Kidney (tissue), 14 donors: ENCODE results near the gene KRTAP5-6. TPM values are rescaled to one million over a fixed set of nuclear protein-coding genes. Genes with fewer than 3 reads are reported as not detected.
A peak's percentile ranks its signal among the peaks of the same experiment; 100 is the strongest.
"Not testable (repeated sequence)": the region's sequence is repeated elsewhere in the genome, so short reads cannot be mapped to it uniquely, and the experiment has no call there.

Experiments used
- DNase-seq, 5 donors: peaks; one replicate each; pipeline ENCODE4 v3.0.0-alpha.2; 2013 to 2020
- FAIRE-seq: peaks from 2 replicates; lab custom pipeline; 2012; peaks lifted over from hg19 to GRCh38; lab: Jason Lieb, UNC
- H3K27ac ChIP-seq, 2 donors: one replicate each; pipeline ENCODE4 v1.7.0; 2013; ENCODE audit warnings: low read depth in 2 of 2, low read length in 2 of 2, inconsistent platforms in 1 of 2
- H3K27me3 ChIP-seq: one replicate; pipeline ENCODE4 v1.7.1; 2013; ENCODE audit warnings: low read length, inconsistent platforms; ENCODE audit not compliant: control insufficient read depth, insufficient read depth
- H3K36me3 ChIP-seq, 3 donors: one replicate each; pipeline versions ENCODE4 v1.7.0 to v1.7.1; 2013; ENCODE audit warnings: low read length in 3 of 3, control low read depth in 1 of 3, inconsistent platforms in 1 of 3; ENCODE audit not compliant: insufficient read depth in 3 of 3, control insufficient read depth in 2 of 3
- H3K4me1 ChIP-seq, 3 donors: one replicate each; pipeline versions ENCODE4 v1.7.0 to v1.7.1; 2013; ENCODE audit warnings: low read length in 3 of 3, inconsistent platforms in 1 of 3, low read depth in 1 of 3; ENCODE audit not compliant: control insufficient read depth in 2 of 3, insufficient read depth in 2 of 3
- H3K4me3 ChIP-seq, 3 donors: one replicate each; pipeline versions ENCODE4 v1.7.0 to v1.8.1; 2013; ENCODE audit warnings: low read length in 3 of 3, control low read depth in 1 of 3, inconsistent platforms in 1 of 3
- H3K9ac ChIP-seq, 3 donors: one replicate each; pipeline versions ENCODE4 v1.7.0 to v1.7.1; 2013; ENCODE audit warnings: low read length in 3 of 3, control low read depth in 1 of 3, inconsistent platforms in 1 of 3
- H3K9me3 ChIP-seq, 3 donors: one replicate each; pipeline versions ENCODE4 v1.7.0 to v1.7.1; 2013; ENCODE audit warnings: low read length in 3 of 3, control low read depth in 1 of 3, inconsistent platforms in 1 of 3; ENCODE audit not compliant: control insufficient read depth in 2 of 3, insufficient read depth in 1 of 3
- CTCF ChIP-seq: IDR thresholded peaks from 3 replicates; pipeline ENCODE4 v1.5.1; 2012; ENCODE audit warnings: mild to moderate bottlenecking, moderate library complexity, borderline replicate concordance; ENCODE audit not compliant: insufficient read depth; ENCODE audit errors: extremely low read depth
- intact Hi-C: fragments of 100-400 bp; cut with DNase I; formaldehyde crosslinking; loops from one replicate; pipeline ENCODE4 v1.11.1; 2022
- polyA plus RNA-seq: library from polyadenylated mRNA; stranded (reverse); fragments of 350-450 nt; fragmentation: Illumina TruSeq; extraction: RNeasy Lipid Tissue Mini Kit (QIAGEN cat#74804); gene quantifications from one replicate; pipeline ENCODE4 v1.2.3, GENCODE V29; 2014; ENCODE audit warnings: low read depth, low replicate concordance; ENCODE audit not compliant: insufficient read depth
- total RNA-seq: library from RNA; stranded (reverse); fragmentation: NEBNext Ultra II Directional; extraction: Animal tissue kit (Norgen Biotek cat#: 25700); gene quantifications from one replicate; pipeline ENCODE4 v1.2.1, GENCODE V29; 2021
- donor health status: control.
- donor health status: control.
- donor health status: control.
- donor health status: control.
- donor health status: control.
- donor health status: DM: yes; HTN: yes; CAD: no.
- donor health status: Normal renal cell carcinoma (clear cell type).

Gene KRTAP5-6
- total and polyA plus RNA-seq, 2 donors from 2014 or later, result not detected

- TF ChIP-seq CTCF, result no peak
These were observed 14.6 kb upstream of the KRTAP5-6 start for GRCh38 chr11:1682225-1682905.

GRCh38 chr11:1683216-1683615 lies 13.8 kb upstream of the KRTAP5-6 start:
- H3K27me3 ChIP-seq, H3K9ac ChIP-seq, H3K36me3 ChIP-seq, FAIRE-seq, intact Hi-C loops, H3K9me3 ChIP-seq, H3K4me1 ChIP-seq, H3K4me3 ChIP-seq, H3K27ac ChIP-seq: not testable (repeated sequence)
- DNase-seq, result peak in 1 of 5 donors; percentile 5

More at GRCh38 chr11:1682225-1682905, 14.6 kb upstream of the KRTAP5-6 start:
- peak in 4 of 5 donors; percentile 14 to 55 (median 26) for DNase-seq
- H3K9ac ChIP-seq, result no peak overlapping the region
- no peaks in the 10 kb centered on the region for H3K4me1 ChIP-seq
- no peaks in the 10 kb centered on the region for H3K27me3 ChIP-seq
- intact Hi-C loops, result no loop called here
- peak overlapping the region; percentile 22 to 23 for H3K27ac ChIP-seq
- no peaks in the 10 kb centered on the region for H3K36me3 ChIP-seq
- no peak for FAIRE-seq
- H3K9me3 ChIP-seq, result no peaks in the 10 kb centered on the region
- no peak overlapping the region for H3K4me3 ChIP-seq

GRCh38 chr11:1683904-1684572 lies 13.0 kb upstream of the KRTAP5-6 start:
- H3K27ac ChIP-seq, FAIRE-seq, intact Hi-C loops, H3K27me3 ChIP-seq, H3K36me3 ChIP-seq, H3K9me3 ChIP-seq, H3K4me1 ChIP-seq, H3K4me3 ChIP-seq, H3K9ac ChIP-seq, DNase-seq: not testable (repeated sequence)

GRCh38 chr11:1684886-1685874 lies 11.8 kb upstream of the KRTAP5-6 start:
- H3K4me1 ChIP-seq, FAIRE-seq, H3K27ac ChIP-seq, intact Hi-C loops, H3K36me3 ChIP-seq, H3K9ac ChIP-seq, H3K9me3 ChIP-seq, H3K27me3 ChIP-seq, H3K4me3 ChIP-seq: not testable (repeated sequence)
- DNase-seq, result peak in 1 of 5 donors; percentile 7

- DNase-seq, FAIRE-seq, H3K27ac ChIP-seq, H3K9ac ChIP-seq, H3K27me3 ChIP-seq, H3K9me3 ChIP-seq, intact Hi-C loops, H3K36me3 ChIP-seq, H3K4me3 ChIP-seq, H3K4me1 ChIP-seq: not testable (repeated sequence)
These were observed 10.8 kb upstream of the KRTAP5-6 start for GRCh38 chr11:1686220-1686619.

GRCh38 chr11:1688336-1688947 lies 8.6 kb upstream of the KRTAP5-6 start:
- H3K4me3 ChIP-seq, intact Hi-C loops, H3K27ac ChIP-seq, H3K9ac ChIP-seq, H3K9me3 ChIP-seq, H3K27me3 ChIP-seq, DNase-seq, FAIRE-seq, H3K36me3 ChIP-seq, H3K4me1 ChIP-seq: not testable (repeated sequence)
